Mesendoderm (in vitro differentiated cells): ENCODE results near the gene ST6GALNAC4.

Source experiments
- DNase-seq: peaks from one replicate; pipeline ENCODE4 v3.0.0; 2013
- H2AK5ac ChIP-seq: 2 replicates; pipeline ENCODE4 v1.6.1; 2013; ENCODE audit warnings: low read length, inconsistent platforms
- H2BK120ac ChIP-seq: 2 replicates; pipeline ENCODE4 v1.6.1; 2013; ENCODE audit warnings: low read depth, mild to moderate bottlenecking, low read length, moderate library complexity, mixed read lengths
- H2BK15ac ChIP-seq: replicated peaks from 2 replicates; pipeline ENCODE4 v1.6.1; 2013; ENCODE audit warnings: low read depth, mild to moderate bottlenecking, moderate library complexity
- H2BK5ac ChIP-seq: 2 replicates; pipeline ENCODE4 v1.6.1; 2013; ENCODE audit warnings: low read length, inconsistent platforms
- H3K18ac ChIP-seq: 2 replicates; pipeline ENCODE4 v1.6.1; 2013; ENCODE audit warnings: mild to moderate bottlenecking, low read length, mixed read lengths
- H3K23ac ChIP-seq: one replicate; pipeline ENCODE4 v1.6.1; 2013; ENCODE audit warnings: low read length
- H3K27ac ChIP-seq: 2 replicates; pipeline ENCODE4 v1.5.1; 2013; ENCODE audit warnings: low read depth, mild to moderate bottlenecking, inconsistent platforms, low read length, moderate library complexity
- H3K27me3 ChIP-seq: 2 replicates; pipeline ENCODE4 v1.6.1; 2013; ENCODE audit warnings: low read length, control low read depth, mild to moderate bottlenecking, inconsistent platforms; ENCODE audit not compliant: insufficient read depth, poor library complexity
- H3K36me3 ChIP-seq: 2 replicates; pipeline ENCODE4 v1.6.1; 2013; ENCODE audit warnings: low read length, inconsistent platforms; ENCODE audit not compliant: control insufficient read depth, insufficient read depth
- H3K4ac ChIP-seq: one replicate; pipeline ENCODE4 v1.6.1; 2013; ENCODE audit warnings: low read depth, mild to moderate bottlenecking, low read length, moderate library complexity
- H3K4me1 ChIP-seq: 2 replicates; pipeline ENCODE4 v1.6.1; 2013; ENCODE audit warnings: low read depth, low read length, inconsistent platforms; ENCODE audit not compliant: control insufficient read depth
- H3K4me2 ChIP-seq: 2 replicates; pipeline ENCODE4 v1.6.1; 2013; ENCODE audit warnings: low read length
- H3K4me3 ChIP-seq: 2 replicates; pipeline ENCODE4 v1.5.1; 2013; ENCODE audit warnings: mild to moderate bottlenecking, low read length
- H3K56ac ChIP-seq: one replicate; pipeline ENCODE4 v1.6.1; 2013; ENCODE audit warnings: low read length
- H3K79me1 ChIP-seq: 2 replicates; pipeline ENCODE4 v1.6.1; 2013; ENCODE audit warnings: low read length, inconsistent platforms
- H3K79me2 ChIP-seq: 2 replicates; pipeline ENCODE4 v1.6.1; 2013; ENCODE audit warnings: mild to moderate bottlenecking, low read length; ENCODE audit not compliant: control insufficient read depth, insufficient read depth
- H3K9ac ChIP-seq: 2 replicates; pipeline ENCODE4 v1.6.1; 2013; ENCODE audit warnings: low read length, inconsistent platforms
- H4K5ac ChIP-seq: one replicate; pipeline ENCODE4 v1.6.1; 2013; ENCODE audit warnings: low read length
- H4K8ac ChIP-seq: one replicate; pipeline ENCODE4 v1.6.1; 2013; ENCODE audit warnings: low read depth, mild to moderate bottlenecking, control low read depth, low read length, moderate library complexity
- WGBS: extraction: QIAGEN DNeasy Blood & Tissue Kit; methylation state at CpG from one replicate; pipeline ENCODE4 v1.1.7; 2013; ENCODE audit warnings: low lambda C conversion rate, missing lambda C conversion rate; ENCODE audit not compliant: insufficient coverage; ENCODE audit errors: extremely low coverage; 5-methylcytosine and 5-hydroxymethylcytosine counted together

Gene ST6GALNAC4

DNA sequence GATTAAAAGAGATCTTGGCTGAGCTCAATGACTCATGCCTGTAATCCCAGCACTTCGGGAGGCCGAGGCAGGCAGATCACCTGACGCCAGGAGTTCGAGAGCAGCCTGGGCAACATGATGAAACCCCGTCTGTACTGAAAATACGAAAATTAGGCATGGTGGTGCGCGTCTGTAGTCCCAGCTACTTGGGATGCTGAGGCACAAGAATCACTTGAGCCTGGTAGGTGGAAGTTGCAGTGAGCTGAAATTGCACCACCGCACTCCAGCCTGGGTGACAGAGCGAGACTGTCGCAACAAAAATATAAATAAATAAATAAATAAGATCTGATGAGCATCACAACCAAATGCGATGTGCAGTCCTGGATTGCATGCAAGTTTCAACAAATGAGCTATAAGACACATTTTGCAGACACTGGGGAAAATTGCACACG is 53.6 kb downstream of the ST6GALNAC4 start:
- no peak overlapping the region for H4K8ac ChIP-seq
- H2BK15ac ChIP-seq = no peak overlapping the region
- no peak overlapping the region for H3K4ac ChIP-seq
- WGBS = no CpG with 5 or more reads among the region's 13 CpGs
- H2AK5ac ChIP-seq = no peak overlapping the region
- H3K4me2 ChIP-seq = no peak overlapping the region
- H3K27me3 ChIP-seq = no peaks in the 10 kb centered on the region
- H3K56ac ChIP-seq = no peak overlapping the region
- H3K27ac ChIP-seq = no peak overlapping the region
- no peak overlapping the region for H3K4me3 ChIP-seq
- DNase-seq = no peak
- no peak overlapping the region for H2BK5ac ChIP-seq
- no peak overlapping the region for H3K9ac ChIP-seq
- no peak overlapping the region for H3K18ac ChIP-seq
- no peaks in the 10 kb centered on the region for H3K4me1 ChIP-seq
- H2BK120ac ChIP-seq = no peak overlapping the region
- no peaks in the 10 kb centered on the region for H3K79me2 ChIP-seq
- no peaks in the 10 kb centered on the region for H3K36me3 ChIP-seq
- no peaks in the 10 kb centered on the region for H3K79me1 ChIP-seq
- H3K23ac ChIP-seq = no peak overlapping the region
- H4K5ac ChIP-seq = no peak overlapping the region

DNA sequence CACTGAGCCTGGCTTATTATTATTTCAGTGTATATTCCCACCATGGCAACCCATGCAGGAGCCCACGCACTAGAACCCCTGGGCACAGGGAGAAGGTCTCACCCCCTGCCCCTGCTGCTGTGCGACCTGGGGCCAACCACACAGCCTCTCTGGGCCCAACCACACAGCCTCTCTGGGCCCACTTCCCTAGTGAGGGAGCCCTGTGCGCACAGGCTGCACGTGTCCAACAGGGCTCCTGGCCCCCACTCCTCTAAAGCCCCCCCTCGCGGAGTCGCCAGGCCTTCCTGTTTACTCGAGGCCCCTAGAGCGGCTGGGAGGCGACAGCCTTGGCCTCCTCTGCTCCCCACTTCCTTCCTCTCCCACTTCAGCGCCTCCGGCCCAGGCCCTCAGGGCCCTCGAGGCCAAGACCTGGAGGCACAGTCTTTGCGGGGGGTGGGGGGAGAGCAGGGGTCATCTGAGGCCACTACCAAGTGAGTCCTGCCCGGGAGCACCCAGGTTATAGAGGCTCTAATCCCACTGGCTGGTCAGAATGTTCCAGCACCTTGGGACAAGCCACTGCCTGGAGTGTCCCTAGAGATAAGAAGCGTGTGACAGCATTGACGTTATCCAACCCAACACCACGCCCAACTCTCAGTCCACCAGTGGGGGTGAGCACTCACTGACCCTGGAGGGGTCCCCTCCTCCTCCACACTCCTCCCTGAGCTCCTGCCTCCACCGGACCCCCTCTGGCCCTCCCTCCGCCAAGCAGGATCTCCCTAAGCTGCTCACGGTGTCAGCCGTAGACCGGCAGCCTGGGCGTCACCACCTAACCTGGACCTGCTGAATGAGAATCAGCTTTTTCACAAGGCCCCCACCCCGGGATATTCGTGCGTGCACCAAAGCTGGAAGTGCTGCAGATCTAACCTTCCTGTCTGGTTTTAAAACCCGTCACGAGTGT is 54.5 kb downstream of the ST6GALNAC4 start:
- no peaks in the 10 kb centered on the region for H3K27me3 ChIP-seq
- no peaks in the 10 kb centered on the region for H3K36me3 ChIP-seq
- no peak overlapping the region for H3K18ac ChIP-seq
- H2AK5ac ChIP-seq = no peak overlapping the region
- no peak overlapping the region for H3K4me2 ChIP-seq
- DNase-seq = no peak
- H4K8ac ChIP-seq = no peak overlapping the region
- no CpG with 5 or more reads among the region's 29 CpGs for WGBS
- no peak overlapping the region for H3K4ac ChIP-seq
- H3K9ac ChIP-seq = no peak overlapping the region
- H3K4me3 ChIP-seq = no peak overlapping the region
- no peak overlapping the region for H3K23ac ChIP-seq
- no peaks in the 10 kb centered on the region for H3K79me2 ChIP-seq
- H2BK15ac ChIP-seq = no peak overlapping the region
- H3K79me1 ChIP-seq = no peaks in the 10 kb centered on the region
- no peak overlapping the region for H2BK5ac ChIP-seq
- peak overlapping the region; percentile 42 for H3K56ac ChIP-seq
- H2BK120ac ChIP-seq = no peak overlapping the region
- H3K27ac ChIP-seq = no peak overlapping the region
- no peak overlapping the region for H4K5ac ChIP-seq
- H3K4me1 ChIP-seq = no peaks in the 10 kb centered on the region

DNA sequence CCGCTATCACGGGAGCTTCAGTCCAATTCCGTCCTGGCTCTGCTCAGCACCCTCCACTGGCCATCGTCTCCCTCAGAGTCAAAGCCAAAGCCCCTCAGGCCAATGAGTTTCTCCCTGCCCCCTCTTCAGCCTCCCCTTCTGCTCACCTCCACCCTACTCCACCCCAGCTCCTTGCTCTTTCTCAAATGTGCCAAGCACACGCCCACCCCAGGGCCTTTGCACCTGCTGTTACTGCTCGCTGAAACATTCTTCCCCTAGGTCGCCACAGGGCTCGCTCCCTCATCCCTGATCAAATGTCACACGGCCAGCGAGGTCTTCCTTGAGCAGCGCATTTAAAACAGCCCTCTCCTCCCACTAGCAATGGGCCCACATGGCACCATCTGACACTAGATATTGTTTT is 56.1 kb downstream of the ST6GALNAC4 start:
- Histone ChIP-seq H2BK120ac (no peak overlapping the region), H3K4ac (no peak overlapping the region), H2BK15ac (no peak overlapping the region), H3K27ac (no peak overlapping the region), H3K4me1 (no peaks in the 10 kb centered on the region), H4K8ac (no peak overlapping the region), H3K18ac (no peak overlapping the region), H3K9ac (no peak overlapping the region), H3K4me2 (no peak overlapping the region), H3K23ac (no peak overlapping the region), H3K79me1 (no peaks in the 10 kb centered on the region), H3K79me2 (no peaks in the 10 kb centered on the region), H3K4me3 (no peak overlapping the region), H3K27me3 (no peaks in the 10 kb centered on the region), H3K56ac (no peak overlapping the region), H4K5ac (no peak overlapping the region), H3K36me3 (no peaks in the 10 kb centered on the region), H2BK5ac (no peak overlapping the region), H2AK5ac (no peak overlapping the region)
- DNase-seq = no peak
- no CpG with 5 or more reads among the region's 11 CpGs for WGBS

DNA sequence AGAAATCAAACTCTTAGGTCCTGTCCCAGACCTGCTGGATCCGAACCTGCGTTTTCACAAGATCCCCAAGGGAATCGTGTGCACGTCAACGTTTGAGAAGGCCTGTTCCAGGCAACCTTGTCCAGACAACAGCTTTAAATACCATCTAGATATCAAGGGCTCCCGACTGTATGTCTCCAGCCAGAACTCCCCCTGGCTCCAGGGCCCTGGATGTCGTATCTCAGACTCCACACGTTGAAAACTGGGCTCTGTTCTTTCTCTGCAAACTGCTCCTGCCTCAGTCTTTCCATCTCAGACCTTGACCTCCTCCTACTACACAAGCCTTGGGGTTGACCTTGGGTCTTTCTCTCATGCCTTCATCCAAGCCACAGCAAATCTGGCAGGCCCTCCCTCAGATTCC is 56.6 kb downstream of the ST6GALNAC4 start:
- no peak overlapping the region for H3K27ac ChIP-seq
- H3K56ac ChIP-seq = no peak overlapping the region
- no peak overlapping the region for H3K4me3 ChIP-seq
- no peaks in the 10 kb centered on the region for H3K79me2 ChIP-seq
- H4K5ac ChIP-seq = no peak overlapping the region
- H3K27me3 ChIP-seq = no peaks in the 10 kb centered on the region
- H3K18ac ChIP-seq = no peak overlapping the region
- H2BK5ac ChIP-seq = no peak overlapping the region
- H2BK120ac ChIP-seq = no peak overlapping the region
- H2AK5ac ChIP-seq = no peak overlapping the region
- H3K4ac ChIP-seq = no peak overlapping the region
- no peak for DNase-seq
- H3K79me1 ChIP-seq = no peaks in the 10 kb centered on the region
- no peak overlapping the region for H2BK15ac ChIP-seq
- H3K4me2 ChIP-seq = no peak overlapping the region
- H4K8ac ChIP-seq = no peak overlapping the region
- H3K23ac ChIP-seq = no peak overlapping the region
- no peaks in the 10 kb centered on the region for H3K36me3 ChIP-seq
- H3K9ac ChIP-seq = no peak overlapping the region
- H3K4me1 ChIP-seq = no peaks in the 10 kb centered on the region
- whole genome bisulfite sequencing = no CpG with 5 or more reads among the region's 8 CpGs

DNA sequence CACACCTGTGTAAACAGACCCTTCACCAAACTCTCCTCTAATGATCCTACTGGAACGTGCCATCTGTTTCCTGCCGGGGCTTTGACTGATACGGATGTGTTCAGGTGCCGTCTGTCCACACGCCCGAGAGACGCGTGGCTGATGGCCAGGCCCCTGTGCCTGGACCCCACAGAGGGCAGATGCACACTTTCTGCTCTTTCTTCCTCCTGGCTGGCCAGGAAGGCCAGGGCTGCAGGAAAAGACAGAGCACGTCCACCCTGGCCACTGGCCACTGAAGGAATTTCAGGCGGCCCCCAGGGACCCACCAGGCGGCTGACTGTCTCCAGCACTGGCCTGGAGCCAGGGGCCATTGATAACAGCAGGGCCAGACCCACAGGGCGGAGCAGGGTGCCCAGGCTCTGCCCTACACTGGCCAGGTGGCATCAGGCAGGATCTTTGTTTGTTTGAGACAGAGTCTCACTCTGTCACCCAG is 58.8 kb downstream of the ST6GALNAC4 start:
- no peak for DNase-seq
- H3K56ac ChIP-seq = no peak overlapping the region
- no peak overlapping the region for H3K27ac ChIP-seq
- no peak overlapping the region for H4K8ac ChIP-seq
- H2BK120ac ChIP-seq = no peak overlapping the region
- H3K18ac ChIP-seq = no peak overlapping the region
- no peaks in the 10 kb centered on the region for H3K79me1 ChIP-seq
- H2BK15ac ChIP-seq = no peak overlapping the region
- H3K4ac ChIP-seq = no peak overlapping the region
- H3K9ac ChIP-seq = no peak overlapping the region
- H3K4me2 ChIP-seq = no peak overlapping the region
- no peak overlapping the region for H4K5ac ChIP-seq
- H3K23ac ChIP-seq = no peak overlapping the region
- H3K36me3 ChIP-seq = no peaks in the 10 kb centered on the region
- no CpG with 5 or more reads among the region's 12 CpGs for WGBS
- H3K27me3 ChIP-seq = no peaks in the 10 kb centered on the region
- H3K4me1 ChIP-seq = peaks cover 3% of the 10 kb centered on the region
- H3K79me2 ChIP-seq = no peaks in the 10 kb centered on the region
- H2BK5ac ChIP-seq = no peak overlapping the region
- no peak overlapping the region for H3K4me3 ChIP-seq
- no peak overlapping the region for H2AK5ac ChIP-seq
